ACC112 (cell line): ENCODE data around the gene CCDC194.

Experiments used
- H2AFZ ChIP-seq: fragments of 200-600 bp; sonication (generic); one replicate; pipeline ENCODE4 v1.6.0; 2017; ENCODE audit warnings: antibody characterized with exemption, low read length; ENCODE audit not compliant: unreplicated experiment
- H3K27ac ChIP-seq: fragments of 200-600 bp; sonication (generic); 2 replicates; pipeline ENCODE4 v1.5.1; 2014; ENCODE audit warnings: low read depth, mild to moderate bottlenecking, antibody characterized with exemption, low read length, moderate library complexity
- H3K27me3 ChIP-seq: fragments of 200-600 bp; sonication (generic); 2 replicates; pipeline ENCODE4 v1.6.1; 2014; ENCODE audit warnings: mild to moderate bottlenecking, antibody characterized with exemption, low read length, moderate library complexity, mixed read lengths; ENCODE audit not compliant: insufficient read depth
- H3K36me3 ChIP-seq: fragments of 200-600 bp; sonication (generic); 2 replicates; pipeline ENCODE4 v1.6.1; 2016; ENCODE audit warnings: mild to moderate bottlenecking, antibody characterized with exemption, low read length, moderate library complexity, mixed read lengths; ENCODE audit not compliant: insufficient read depth
- H3K4me1 ChIP-seq: fragments of 200-600 bp; sonication (generic); one replicate; pipeline ENCODE4 v1.6.1; 2016; ENCODE audit warnings: low read length, mixed read lengths; ENCODE audit not compliant: insufficient read depth, unreplicated experiment, control insufficient read depth
- H3K4me3 ChIP-seq: fragments of 200-600 bp; sonication (generic); 2 replicates; pipeline ENCODE4 v1.5.1; 2014; ENCODE audit warnings: mild to moderate bottlenecking, low read depth, low read length
- H3K79me2 ChIP-seq: fragments of 200-600 bp; sonication (generic); one replicate; pipeline ENCODE4 v1.6.0; 2016; ENCODE audit warnings: low read length; ENCODE audit not compliant: control insufficient read depth, unreplicated experiment, insufficient read depth

The CCDC194 gene

GRCh38 chr19:17347361-17347760 is 46.6 kb downstream of the CCDC194 start:
- Histone ChIP-seq H3K27ac (peak overlapping the region; percentile 36; the same call in 1 of the 2 replicates), H3K36me3 (no peaks in the 10 kb centered on the region), H2AFZ (no peak overlapping the region), H3K79me2 (no peaks in the 10 kb centered on the region), H3K4me3 (no peak overlapping the region), H3K4me1 (peaks cover 12% of the 10 kb centered on the region), H3K27me3 (no peaks in the 10 kb centered on the region)

GRCh38 chr19:17346109-17346671 is 47.8 kb downstream of the CCDC194 start:
- H3K27ac ChIP-seq, result no peak overlapping the region
- H3K27me3 ChIP-seq, result no peaks in the 10 kb centered on the region
- peaks cover 12% of the 10 kb centered on the region for H3K4me1 ChIP-seq
- H3K36me3 ChIP-seq, result no peaks in the 10 kb centered on the region
- no peak overlapping the region for H2AFZ ChIP-seq
- H3K79me2 ChIP-seq, result no peaks in the 10 kb centered on the region
- H3K4me3 ChIP-seq, result no peak overlapping the region

GRCh38 chr19:17341845-17342244 is 52.2 kb downstream of the CCDC194 start:
- Histone ChIP-seq H3K79me2 (peaks cover 3% of the 10 kb centered on the region), H3K4me1 (peaks cover 5% of the 10 kb centered on the region), H3K36me3 (no peaks in the 10 kb centered on the region; the same call in 1 of the 2 replicates), H3K27me3 (no peaks in the 10 kb centered on the region), H3K4me3 (no peak overlapping the region), H3K27ac (no peak overlapping the region), H2AFZ (no peak overlapping the region)

GRCh38 chr19:17341386-17341785 is 52.6 kb downstream of the CCDC194 start:
- Histone ChIP-seq H3K4me3 (no peak overlapping the region), H3K4me1 (peaks cover 5% of the 10 kb centered on the region), H3K27me3 (no peaks in the 10 kb centered on the region), H3K79me2 (peaks cover 3% of the 10 kb centered on the region), H2AFZ (no peak overlapping the region), H3K36me3 (no peaks in the 10 kb centered on the region; the same call in 1 of the 2 replicates), H3K27ac (no peak overlapping the region)

GRCh38 chr19:17340871-17341357 is 53.1 kb downstream of the CCDC194 start:
- H3K36me3 ChIP-seq, result no peaks in the 10 kb centered on the region; the same call in 1 of the 2 replicates
- H3K27ac ChIP-seq, result no peak overlapping the region
- H2AFZ ChIP-seq, result no peak overlapping the region
- H3K79me2 ChIP-seq, result peaks cover 3% of the 10 kb centered on the region
- no peak overlapping the region for H3K4me3 ChIP-seq
- peaks cover 5% of the 10 kb centered on the region for H3K4me1 ChIP-seq
- no peaks in the 10 kb centered on the region for H3K27me3 ChIP-seq
